Uterine smooth muscle cell (primary cell): ENCODE data around the gene SYNJ1. TPM values are rescaled to one million over a fixed set of nuclear protein-coding genes. Genes with fewer than 3 reads are reported as not detected.

Experiments used
- total RNA-seq: library from RNA; depleted of rRNA; stranded (reverse); fragments of >200 nt; gene quantifications from 2 replicates; pipeline ENCODE4 v1.2.3, GENCODE V29; 2014

Gene SYNJ1, protein sequence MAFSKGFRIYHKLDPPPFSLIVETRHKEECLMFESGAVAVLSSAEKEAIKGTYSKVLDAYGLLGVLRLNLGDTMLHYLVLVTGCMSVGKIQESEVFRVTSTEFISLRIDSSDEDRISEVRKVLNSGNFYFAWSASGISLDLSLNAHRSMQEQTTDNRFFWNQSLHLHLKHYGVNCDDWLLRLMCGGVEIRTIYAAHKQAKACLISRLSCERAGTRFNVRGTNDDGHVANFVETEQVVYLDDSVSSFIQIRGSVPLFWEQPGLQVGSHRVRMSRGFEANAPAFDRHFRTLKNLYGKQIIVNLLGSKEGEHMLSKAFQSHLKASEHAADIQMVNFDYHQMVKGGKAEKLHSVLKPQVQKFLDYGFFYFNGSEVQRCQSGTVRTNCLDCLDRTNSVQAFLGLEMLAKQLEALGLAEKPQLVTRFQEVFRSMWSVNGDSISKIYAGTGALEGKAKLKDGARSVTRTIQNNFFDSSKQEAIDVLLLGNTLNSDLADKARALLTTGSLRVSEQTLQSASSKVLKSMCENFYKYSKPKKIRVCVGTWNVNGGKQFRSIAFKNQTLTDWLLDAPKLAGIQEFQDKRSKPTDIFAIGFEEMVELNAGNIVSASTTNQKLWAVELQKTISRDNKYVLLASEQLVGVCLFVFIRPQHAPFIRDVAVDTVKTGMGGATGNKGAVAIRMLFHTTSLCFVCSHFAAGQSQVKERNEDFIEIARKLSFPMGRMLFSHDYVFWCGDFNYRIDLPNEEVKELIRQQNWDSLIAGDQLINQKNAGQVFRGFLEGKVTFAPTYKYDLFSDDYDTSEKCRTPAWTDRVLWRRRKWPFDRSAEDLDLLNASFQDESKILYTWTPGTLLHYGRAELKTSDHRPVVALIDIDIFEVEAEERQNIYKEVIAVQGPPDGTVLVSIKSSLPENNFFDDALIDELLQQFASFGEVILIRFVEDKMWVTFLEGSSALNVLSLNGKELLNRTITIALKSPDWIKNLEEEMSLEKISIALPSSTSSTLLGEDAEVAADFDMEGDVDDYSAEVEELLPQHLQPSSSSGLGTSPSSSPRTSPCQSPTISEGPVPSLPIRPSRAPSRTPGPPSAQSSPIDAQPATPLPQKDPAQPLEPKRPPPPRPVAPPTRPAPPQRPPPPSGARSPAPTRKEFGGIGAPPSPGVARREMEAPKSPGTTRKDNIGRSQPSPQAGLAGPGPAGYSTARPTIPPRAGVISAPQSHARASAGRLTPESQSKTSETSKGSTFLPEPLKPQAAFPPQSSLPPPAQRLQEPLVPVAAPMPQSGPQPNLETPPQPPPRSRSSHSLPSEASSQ (N-terminal part only)
- total RNA-seq: 5.9 and 6.2 TPM in 2 replicates

DNA sequence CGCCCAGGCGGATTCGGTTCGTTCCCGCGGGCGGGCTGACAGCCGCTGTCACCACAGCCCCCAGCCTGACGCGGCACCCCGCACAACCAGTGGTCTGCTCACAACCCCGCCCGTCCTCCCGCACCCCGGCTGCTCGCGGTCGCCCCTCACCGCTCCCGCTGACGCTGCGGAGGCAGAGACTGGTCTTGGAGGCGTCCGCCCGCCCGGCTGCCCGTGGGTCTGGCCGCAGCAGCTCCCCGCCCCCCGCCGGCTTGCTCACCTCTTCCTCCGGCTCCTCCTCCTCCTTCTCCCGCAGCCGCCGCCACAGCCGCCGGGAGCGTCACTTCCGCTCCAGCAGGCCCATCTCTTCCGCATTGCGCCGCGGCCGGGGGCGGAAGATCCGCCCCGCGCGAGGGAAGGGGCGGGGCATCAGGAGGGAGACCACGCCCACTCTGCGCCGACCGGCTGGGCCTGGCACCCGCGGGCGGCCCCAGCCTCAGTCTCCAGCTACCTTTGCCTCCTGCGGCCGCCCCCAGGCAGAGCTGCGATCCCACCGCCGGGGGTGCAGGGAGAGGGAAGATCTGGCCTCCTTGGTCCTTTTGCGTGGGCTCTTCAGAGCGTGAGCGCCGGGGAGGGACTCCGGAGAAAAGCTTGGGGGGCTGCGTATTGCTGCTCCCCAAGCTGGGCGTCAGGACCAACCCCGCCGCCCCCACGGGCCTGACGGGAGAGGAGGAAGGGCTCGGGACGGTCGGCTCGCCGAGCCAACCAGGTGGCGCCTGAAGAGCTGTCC lies at the start of gene SYNJ1:
Gene SYNJ1, minus strand, starts transcription at position 327 of the 769 bp plus-strand sequence. CDS start 1,118 bp downstream, outside the sequence.

DNA sequence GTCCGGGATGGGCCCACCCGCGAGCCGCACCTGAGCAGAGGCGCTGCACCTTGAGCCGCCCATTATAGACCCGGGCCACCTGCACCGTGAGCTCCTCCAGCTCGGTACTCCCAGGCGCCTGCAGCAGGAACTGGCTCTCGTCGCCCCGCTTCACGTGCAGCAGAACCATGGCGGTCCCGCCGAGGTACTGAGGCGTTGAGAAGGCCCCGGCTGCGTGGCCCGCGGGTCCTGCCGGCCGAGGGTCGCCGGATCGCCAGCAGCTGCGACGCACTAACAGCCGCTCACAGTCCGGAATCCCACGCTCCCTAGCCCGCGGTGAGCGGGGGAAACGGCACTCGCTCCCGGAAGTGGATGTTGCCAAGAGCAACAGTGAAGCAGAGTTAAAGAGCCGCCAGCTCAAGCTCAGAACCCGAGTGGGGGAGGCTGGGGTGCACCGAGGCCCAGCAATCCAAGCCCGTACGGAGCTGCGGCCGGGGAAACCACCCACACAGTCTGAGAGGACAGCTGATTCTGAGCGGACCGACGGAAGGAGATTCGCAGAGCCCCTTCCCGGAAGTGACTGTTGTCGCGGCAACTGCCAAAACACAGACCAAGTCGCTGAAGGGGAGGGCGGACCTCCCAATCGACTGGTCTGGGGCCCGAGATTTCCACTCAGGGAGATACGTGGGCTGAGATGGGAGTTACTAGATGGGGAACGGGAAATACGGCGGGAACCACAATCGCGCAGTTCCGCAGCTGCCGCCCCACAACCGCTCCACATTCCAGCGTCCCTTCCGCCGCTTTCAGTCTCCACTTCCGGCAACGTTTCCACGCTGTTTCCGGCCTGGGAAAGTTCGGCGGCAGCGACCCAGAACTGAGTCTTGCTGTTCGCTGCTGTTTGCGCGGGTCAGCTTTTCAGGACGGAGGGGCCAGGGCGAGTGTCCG lies 115.5 kb downstream of the SYNJ1 start, which contains the start of gene CFAP298:
Gene CFAP298, minus strand, starts transcription at position 303 of the 924 bp plus-strand sequence. Its CDS starts 134 bp downstream, at position 169.

DNA sequence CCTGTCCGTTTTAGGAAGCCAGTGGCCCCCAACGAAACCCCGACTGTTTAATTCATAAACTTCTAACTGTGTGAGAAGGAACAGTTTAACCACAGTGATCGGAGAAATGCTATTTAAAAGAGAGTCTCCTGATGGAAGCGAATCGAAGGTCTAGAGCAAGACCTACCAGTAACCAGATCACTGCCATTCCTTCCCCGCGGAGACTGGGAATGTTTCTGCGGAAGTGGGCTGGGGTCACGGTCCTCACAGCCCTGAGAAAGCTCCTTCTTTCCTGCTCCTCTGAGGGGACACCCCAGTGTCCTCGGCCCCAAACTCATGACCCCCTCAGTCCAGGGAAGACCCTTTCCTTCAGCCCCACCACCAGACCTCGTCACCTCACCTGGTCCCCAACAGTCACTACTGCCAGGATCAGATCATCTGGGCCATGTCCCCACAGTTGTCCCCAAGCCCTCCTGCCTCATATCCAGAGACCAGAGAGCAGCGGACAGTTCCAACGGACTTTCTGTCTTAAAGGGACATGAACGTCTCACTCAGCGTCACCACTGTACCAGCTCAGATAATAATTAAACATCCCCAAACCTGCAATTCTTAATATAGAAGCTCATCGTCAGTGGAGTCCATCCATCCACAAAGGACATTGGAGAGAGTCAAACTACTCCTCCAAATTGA lies 142.6 kb downstream of the SYNJ1 start, which contains the start of gene TCP10L:
Gene TCP10L, minus strand, starts transcription at position 482 of the 669 bp plus-strand sequence. CDS start 1,219 bp downstream, outside the sequence.

Other genes starting within 250 kb of the SYNJ1 start
- gene TCP10L, start 142.5 kb downstream of the SYNJ1 start, total RNA-seq: under 0.01 and 0.11 TPM in 2 replicates
- 29.5 and 33.6 TPM in 2 replicates for gene CFAP298, start 115.6 kb downstream of the SYNJ1 start, total RNA-seq
- gene PAXBP1, start 43.7 kb upstream of the SYNJ1 start, total RNA-seq: 40.9 and 43.8 TPM in 2 replicates